CD4-positive, alpha-beta T cell treated with Interferon alpha-2 for 1 hour (primary cell): Measurements from ENCODE around the gene TBX1.
"Not testable (repeated sequence)": the region's sequence is repeated elsewhere in the genome, so short reads cannot be mapped to it uniquely, and the experiment has no call there.

ENCODE experiments used
- DNase-seq, 2 donors: peaks; one replicate each; pipeline ENCODE4 v3.0.0-alpha.2; 2020 to 2022

The TBX1 gene

GRCh38 chr22:19723983-19724827 lies 36.4 kb upstream of the TBX1 start:
- DNase-seq: peak in 1 of 2 donors; percentile 19

- no peak for DNase-seq
These were observed 35.5 kb upstream of the TBX1 start for GRCh38 chr22:19724927-19725661.

GRCh38 chr22:19726064-19726788 lies 34.4 kb upstream of the TBX1 start:
- DNase-seq: not testable (repeated sequence)

- no peak for DNase-seq
These were observed 33.0 kb upstream of the TBX1 start for GRCh38 chr22:19727310-19728150.

- DNase-seq: no peak
These were observed 32.3 kb upstream of the TBX1 start for GRCh38 chr22:19728271-19728670.

GRCh38 chr22:19728836-19729235 lies 31.7 kb upstream of the TBX1 start:
- no peak for DNase-seq

GRCh38 chr22:19729507-19729906 lies 31.1 kb upstream of the TBX1 start:
- no peak for DNase-seq

- DNase-seq: no peak
These were observed 30.4 kb upstream of the TBX1 start for GRCh38 chr22:19730198-19730597.

GRCh38 chr22:19730655-19731360 lies 29.8 kb upstream of the TBX1 start:
- DNase-seq: peak; percentile 73 to 85

GRCh38 chr22:19731361-19732135 lies 29.0 kb upstream of the TBX1 start:
- no peak for DNase-seq

- no peak for DNase-seq
These were observed 28.0 kb upstream of the TBX1 start for GRCh38 chr22:19732403-19733113.

- DNase-seq: no peak
These were observed 26.8 kb upstream of the TBX1 start for GRCh38 chr22:19733755-19734154.

GRCh38 chr22:19734163-19734562 lies 26.4 kb upstream of the TBX1 start:
- no peak for DNase-seq

GRCh38 chr22:19734837-19735382 lies 25.7 kb upstream of the TBX1 start:
- no peak for DNase-seq

GRCh38 chr22:19735665-19736510 lies 24.7 kb upstream of the TBX1 start:
- DNase-seq: no peak

GRCh38 chr22:19737846-19738663 lies 22.5 kb upstream of the TBX1 start:
- DNase-seq: no peak

- DNase-seq: no peak
These were observed 21.7 kb upstream of the TBX1 start for GRCh38 chr22:19738664-19739447.
